Effector memory CD4-positive, alpha-beta T cell (primary cell): ENCODE measurements around the gene NEU4.

Experiments
- DNase-seq, 3 donors: peaks; one replicate each; pipeline ENCODE4 v3.0.0-alpha.2; 2020
- H3K27ac ChIP-seq: 2 replicates; pipeline ENCODE4 v1.7.0; 2013; ENCODE audit warnings: mild to moderate bottlenecking, low read length, moderate library complexity; ENCODE audit not compliant: insufficient read depth, poor library complexity, severe bottlenecking
- H3K27me3 ChIP-seq: replicated peaks from 2 replicates; pipeline ENCODE4 v1.7.0; 2013; ENCODE audit warnings: mild to moderate bottlenecking, low read length; ENCODE audit not compliant: insufficient read depth, control insufficient read depth, poor library complexity, severe bottlenecking
- H3K36me3 ChIP-seq: 2 replicates; pipeline ENCODE4 v1.7.0; 2013; ENCODE audit warnings: mild to moderate bottlenecking, low read length, moderate library complexity; ENCODE audit not compliant: control insufficient read depth, insufficient read depth
- H3K4me1 ChIP-seq: 2 replicates; pipeline ENCODE4 v1.7.0; 2013; ENCODE audit warnings: low read length, mild to moderate bottlenecking; ENCODE audit not compliant: control insufficient read depth, insufficient read depth, poor library complexity, severe bottlenecking
- H3K4me3 ChIP-seq: 2 replicates; pipeline ENCODE4 v1.7.0; 2013; ENCODE audit warnings: low read length, low read depth, mild to moderate bottlenecking; ENCODE audit not compliant: insufficient read depth, poor library complexity, severe bottlenecking
- H3K9me3 ChIP-seq: 2 replicates; pipeline ENCODE4 v1.7.0; 2013; ENCODE audit warnings: mild to moderate bottlenecking, low read length, moderate library complexity; ENCODE audit not compliant: control insufficient read depth

NEU4 gene

DNA sequence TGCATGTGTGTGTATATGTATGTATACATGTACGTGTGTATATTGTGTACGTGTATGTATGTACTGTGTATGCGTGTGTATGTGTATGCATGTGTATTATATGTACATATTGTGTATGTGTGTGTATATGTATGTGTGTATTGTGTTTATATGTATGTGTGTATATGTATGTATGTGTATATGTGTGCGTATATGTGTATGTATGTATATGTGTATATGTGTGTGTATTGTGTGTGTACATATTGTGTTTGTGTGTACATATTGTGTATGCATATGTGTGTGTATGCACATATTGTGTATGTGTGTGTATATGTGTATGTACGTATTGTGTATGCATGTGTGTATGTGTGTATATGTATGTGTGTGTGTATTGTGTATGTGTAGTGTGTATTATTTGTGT is 15.6 kb upstream of the NEU4 start:
- Histone ChIP-seq H3K4me1 (no peaks in the 10 kb centered on the region), H3K4me3 (no peak overlapping the region), H3K27ac (no peak overlapping the region), H3K9me3 (no peaks in the 10 kb centered on the region), H3K27me3 (no peaks in the 10 kb centered on the region), H3K36me3 (no peaks in the 10 kb centered on the region)
- DNase-seq, result no peak

DNA sequence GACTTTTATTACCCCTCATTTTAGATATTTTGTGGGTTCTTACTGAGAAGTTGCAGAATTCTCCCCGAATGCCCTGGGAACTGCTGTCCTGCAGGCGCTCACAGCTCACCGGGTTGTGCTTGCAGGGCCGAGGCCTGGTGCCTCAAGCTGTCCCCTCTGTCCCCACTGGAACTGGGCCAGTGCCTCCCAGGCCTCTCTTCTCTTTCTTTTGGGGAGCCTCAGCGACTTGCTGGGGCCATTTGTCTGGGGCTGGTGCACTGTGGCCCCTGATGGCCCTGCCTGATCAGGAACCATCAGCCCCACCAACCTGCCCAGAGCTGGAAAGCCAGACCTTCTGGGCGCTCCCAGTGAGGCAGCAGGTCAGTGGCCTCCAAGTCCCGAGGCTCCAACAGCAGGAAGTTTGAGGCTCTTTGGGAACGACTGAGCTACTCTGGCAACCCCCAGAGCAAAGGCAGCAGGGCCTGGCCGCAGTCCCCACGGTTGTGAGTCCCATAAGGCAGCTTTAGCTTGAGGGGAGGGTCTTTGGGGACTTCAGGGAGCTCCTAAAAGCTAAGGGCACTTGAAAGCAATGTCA is 14.7 kb upstream of the NEU4 start:
- H3K9me3 ChIP-seq, result no peaks in the 10 kb centered on the region
- no peak overlapping the region for H3K4me3 ChIP-seq
- no peak overlapping the region for H3K27ac ChIP-seq
- no peak for DNase-seq
- H3K4me1 ChIP-seq, result no peaks in the 10 kb centered on the region
- no peaks in the 10 kb centered on the region for H3K36me3 ChIP-seq
- H3K27me3 ChIP-seq, result no peaks in the 10 kb centered on the region

DNA sequence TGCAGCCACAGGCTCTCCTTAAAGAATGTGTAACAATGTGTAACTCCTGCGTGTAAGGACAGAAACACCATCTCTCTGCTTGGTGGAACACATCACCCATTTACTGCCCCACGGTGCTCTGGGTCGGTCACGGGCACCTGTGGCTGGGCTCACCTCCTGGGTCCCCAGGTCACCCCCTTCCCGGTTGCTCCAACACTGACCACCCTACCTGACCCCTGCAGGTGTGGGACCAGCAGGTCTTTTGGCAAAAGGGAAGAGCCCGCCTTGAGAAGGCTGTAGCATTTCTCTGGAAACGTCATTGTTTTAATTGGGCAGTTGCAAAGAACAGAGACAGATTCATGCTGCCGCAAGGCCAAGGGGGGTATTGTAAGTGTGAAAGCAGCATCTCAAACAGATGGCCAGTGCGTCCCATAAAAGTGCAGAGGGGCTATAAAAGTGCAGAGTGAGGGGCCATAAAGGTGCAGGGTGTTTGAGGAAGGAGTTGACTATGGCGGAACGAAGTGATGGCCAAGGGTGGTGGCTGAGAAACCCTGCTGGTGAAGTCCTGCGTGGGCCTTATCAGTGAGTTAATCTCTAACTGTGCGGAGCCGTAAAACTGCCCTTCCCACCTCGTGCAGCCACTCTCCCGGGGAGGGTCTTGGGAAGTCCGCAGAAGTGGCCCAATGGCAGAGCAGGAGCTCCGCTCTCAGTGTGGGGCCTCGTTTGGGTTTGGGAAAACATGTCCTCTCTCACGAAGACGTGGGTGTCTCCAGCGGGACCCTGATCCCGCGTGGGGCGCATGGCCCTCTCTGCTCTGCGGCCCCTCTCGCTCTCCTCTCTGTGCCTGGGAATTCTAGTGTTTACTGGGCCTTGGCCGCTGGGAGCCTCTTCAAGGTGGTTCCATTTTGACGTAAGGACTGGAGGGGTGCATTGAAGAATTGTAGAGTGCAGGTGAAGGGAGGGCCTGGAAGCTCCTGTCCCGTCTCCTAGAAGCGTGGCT is 13.7 kb upstream of the NEU4 start:
- Histone ChIP-seq H3K4me1 (no peaks in the 10 kb centered on the region), H3K9me3 (no peaks in the 10 kb centered on the region), H3K27me3 (no peaks in the 10 kb centered on the region), H3K27ac (no peak overlapping the region), H3K4me3 (no peak overlapping the region), H3K36me3 (no peaks in the 10 kb centered on the region)
- no peak for DNase-seq

DNA sequence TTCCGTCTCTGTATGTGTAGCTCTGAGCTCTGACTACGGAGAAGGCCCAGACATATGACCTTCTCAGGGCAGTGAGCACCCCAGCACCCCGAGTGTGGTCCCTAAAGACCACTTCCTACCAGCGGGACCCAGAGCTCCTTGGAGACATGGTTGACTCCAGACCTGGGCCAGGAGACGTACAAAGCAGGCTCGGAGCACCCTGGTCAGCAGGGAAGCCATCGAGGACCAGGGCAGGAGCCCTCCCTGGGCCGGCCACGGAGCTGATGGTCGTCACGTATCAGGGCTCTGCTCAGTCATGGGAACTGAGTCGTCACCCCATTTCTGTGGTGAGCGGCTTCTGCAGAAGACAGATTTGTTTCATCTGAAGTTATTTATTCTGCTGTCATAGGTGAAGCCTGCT is 12.8 kb upstream of the NEU4 start:
- Histone ChIP-seq H3K27me3 (no peaks in the 10 kb centered on the region), H3K9me3 (no peaks in the 10 kb centered on the region), H3K4me3 (no peak overlapping the region), H3K36me3 (no peaks in the 10 kb centered on the region), H3K4me1 (no peaks in the 10 kb centered on the region), H3K27ac (no peak overlapping the region)
- no peak for DNase-seq

DNA sequence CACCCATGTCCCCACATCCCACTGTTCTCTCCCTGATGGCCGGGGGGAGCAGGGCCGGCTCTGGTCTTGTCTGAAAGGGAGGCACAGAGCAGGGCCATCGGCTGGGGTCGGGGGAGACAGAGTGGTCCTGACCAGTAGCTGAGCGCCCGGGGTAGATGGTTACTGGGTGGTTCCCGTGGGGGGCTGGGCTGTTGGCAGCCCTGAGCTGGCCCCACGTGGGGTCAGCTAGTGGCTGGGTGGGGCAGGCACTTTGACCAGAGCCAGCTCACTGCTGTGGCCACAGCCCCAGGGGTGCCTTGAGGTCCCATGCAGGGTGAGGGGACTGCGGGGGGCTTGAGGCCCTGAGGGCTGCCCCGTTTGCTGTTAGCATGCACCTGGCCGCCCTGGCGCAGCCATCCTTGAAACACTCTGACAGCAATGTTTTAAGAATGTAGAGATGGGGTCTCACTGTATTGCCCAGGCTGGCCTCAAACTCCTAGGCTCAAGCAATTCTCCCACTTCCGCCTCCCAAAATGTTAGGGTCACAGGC is 12.3 kb upstream of the NEU4 start:
- Histone ChIP-seq H3K27me3 (no peaks in the 10 kb centered on the region), H3K4me1 (no peaks in the 10 kb centered on the region), H3K36me3 (no peaks in the 10 kb centered on the region), H3K27ac (no peak overlapping the region), H3K4me3 (no peak overlapping the region), H3K9me3 (no peaks in the 10 kb centered on the region)
- no peak for DNase-seq

DNA sequence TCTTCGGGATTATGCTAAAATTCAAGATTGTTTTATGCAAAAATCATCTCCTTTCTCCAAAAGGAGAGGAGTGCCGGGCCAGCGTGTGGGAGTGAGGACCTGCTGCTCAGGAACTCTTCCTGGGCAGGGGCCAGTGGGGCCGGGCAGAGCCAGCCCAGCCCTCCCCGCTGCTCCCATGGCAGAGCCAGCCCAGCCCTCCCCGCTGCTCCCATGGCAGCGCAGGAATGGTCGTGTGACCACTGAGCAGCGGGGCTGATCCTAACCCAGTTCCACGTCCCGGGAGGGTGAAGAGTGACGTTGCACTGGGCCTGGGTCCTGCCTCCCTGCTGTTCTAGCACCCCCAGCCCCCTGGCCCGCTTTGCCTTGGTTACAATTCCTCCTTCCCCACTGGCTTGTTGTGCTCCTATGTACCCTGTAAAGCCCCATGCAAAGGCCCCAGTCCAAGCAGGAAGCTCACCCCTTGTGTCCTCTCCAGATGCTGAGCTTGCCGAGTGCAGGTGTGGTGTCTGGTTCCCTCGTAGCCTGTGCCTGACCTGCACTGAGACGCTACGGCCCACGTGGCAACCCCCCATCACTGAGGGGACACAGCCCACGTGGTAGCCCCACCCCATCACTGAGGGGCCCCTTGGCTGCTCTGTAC is 11.4 kb upstream of the NEU4 start:
- Histone ChIP-seq H3K27me3 (no peaks in the 10 kb centered on the region), H3K36me3 (no peaks in the 10 kb centered on the region), H3K27ac (no peak overlapping the region), H3K9me3 (no peaks in the 10 kb centered on the region), H3K4me1 (no peaks in the 10 kb centered on the region), H3K4me3 (no peak overlapping the region)
- no peak for DNase-seq

DNA sequence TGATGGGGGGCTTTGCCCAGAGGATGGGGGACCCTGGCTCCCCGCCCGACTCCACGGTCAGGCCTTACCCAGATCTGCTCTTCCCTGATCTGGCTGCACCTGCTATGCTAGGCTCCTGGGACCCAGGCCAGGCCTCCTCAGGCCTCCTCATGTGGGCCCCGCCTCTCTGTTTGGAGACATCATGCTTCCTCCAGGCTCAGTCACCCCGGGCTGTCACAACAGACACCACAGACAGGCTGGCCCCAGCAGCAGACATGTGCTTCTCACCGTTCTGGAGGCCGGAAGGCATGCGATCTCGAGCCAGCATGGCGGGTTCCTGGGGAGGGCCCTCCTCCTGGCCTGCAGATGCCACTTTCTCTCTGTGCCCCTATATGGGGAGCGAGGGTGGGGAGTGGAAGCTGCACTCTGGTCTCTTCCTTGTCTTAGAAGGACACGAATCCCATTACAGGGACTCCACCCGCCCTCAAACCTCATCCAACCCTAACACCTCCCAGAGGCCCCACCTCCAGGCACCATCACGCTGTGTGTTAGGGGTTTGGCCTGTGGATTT is 10.8 kb upstream of the NEU4 start:
- H3K36me3 ChIP-seq, result no peaks in the 10 kb centered on the region
- H3K9me3 ChIP-seq, result no peaks in the 10 kb centered on the region
- peaks cover 4% of the 10 kb centered on the region for H3K4me1 ChIP-seq
- DNase-seq, result no peak
- no peak overlapping the region for H3K27ac ChIP-seq
- H3K4me3 ChIP-seq, result no peak overlapping the region
- no peaks in the 10 kb centered on the region for H3K27me3 ChIP-seq

DNA sequence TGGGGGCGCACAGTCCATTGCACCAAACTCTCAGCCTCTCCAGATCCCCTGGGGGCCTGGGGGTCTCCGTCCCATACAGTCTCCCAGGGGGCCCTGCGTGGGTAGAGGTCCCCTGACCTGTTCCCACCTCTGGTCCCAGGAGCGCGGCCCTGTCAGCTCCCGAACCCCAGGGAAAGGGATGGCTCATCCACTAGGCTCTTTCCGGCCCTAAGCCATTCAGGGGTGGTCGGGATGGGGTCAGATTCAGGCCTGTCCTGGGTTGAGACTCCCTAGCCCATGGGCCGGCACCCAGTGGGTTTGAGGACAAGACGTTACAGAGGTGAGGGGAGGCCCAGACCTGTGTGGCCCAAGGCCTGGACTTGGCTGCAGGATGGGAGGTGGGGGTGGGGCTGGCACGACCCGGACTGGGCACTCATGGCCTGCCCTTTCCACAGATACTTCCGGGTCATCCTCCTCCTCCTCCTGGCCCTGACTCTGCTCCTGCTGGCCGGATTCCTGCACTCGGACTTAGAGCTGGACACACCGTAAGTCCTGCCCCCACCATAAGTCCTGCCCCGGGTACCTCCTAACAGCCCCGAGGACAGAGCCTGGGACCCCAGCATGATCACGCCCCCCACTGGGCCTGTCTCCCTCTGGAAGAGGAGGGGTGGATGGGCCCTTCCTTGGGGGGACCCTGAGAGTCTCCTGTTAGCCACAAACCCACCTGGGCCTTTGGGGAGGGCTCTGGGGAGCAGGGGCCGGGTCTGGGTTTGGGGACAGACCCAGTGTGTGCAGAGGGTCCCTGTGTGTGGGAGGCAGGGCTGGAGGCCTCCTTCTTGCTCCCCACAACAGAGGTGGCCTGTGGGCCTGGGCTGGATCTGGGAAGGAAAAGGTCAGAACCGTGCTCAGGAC is 10.1 kb upstream of the NEU4 start:
- Histone ChIP-seq H3K36me3 (no peaks in the 10 kb centered on the region), H3K27me3 (no peaks in the 10 kb centered on the region), H3K4me1 (peaks cover 11% of the 10 kb centered on the region), H3K27ac (no peak overlapping the region), H3K9me3 (no peaks in the 10 kb centered on the region), H3K4me3 (no peak overlapping the region)
- DNase-seq, result no peak

DNA sequence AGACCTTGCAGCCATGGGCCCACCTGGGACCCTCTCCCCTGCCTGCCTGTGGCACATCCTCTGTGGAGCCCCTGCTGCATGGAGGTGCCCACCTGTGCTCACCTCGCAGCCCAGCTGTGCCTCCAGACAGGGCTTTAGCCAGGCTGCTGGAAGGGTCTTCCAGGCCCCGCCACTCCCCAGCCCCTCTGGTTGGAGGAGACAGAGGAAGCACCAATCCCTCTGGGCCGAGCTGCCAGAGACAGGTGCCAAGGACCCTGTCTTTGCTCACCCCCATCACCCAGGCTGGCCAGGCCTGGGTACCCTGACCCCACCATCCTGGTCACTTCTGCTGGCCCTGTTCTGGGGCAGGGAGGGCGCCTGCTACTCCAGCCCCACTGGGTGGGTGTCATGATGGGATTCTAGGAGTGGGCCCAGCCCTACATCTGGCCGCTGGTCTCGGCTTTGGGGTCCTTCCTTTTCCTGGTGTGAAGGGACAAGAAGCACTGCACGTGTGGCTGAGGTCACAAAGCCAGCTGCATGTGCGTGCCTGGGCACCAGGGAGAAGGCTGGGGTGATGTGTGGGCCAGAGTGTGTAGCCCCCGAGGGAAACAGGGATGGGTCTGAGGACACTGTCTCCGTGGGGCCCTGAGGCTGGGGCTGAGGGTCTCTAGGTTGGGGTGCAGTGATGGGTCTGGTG is 9.3 kb upstream of the NEU4 start:
- Histone ChIP-seq H3K4me3 (no peak overlapping the region), H3K9me3 (no peaks in the 10 kb centered on the region)
- DNase-seq, result no peak

More for the DNA sequence above, 9.3 kb upstream of the NEU4 start:
- Histone ChIP-seq H3K4me1 (peaks cover 19% of the 10 kb centered on the region), H3K36me3 (no peaks in the 10 kb centered on the region), H3K27ac (no peak overlapping the region), H3K27me3 (peaks cover 5% of the 10 kb centered on the region)
